Stimulated activated naive CD4-positive, alpha-beta T cell treated with Interleukin-2 at 50 U/mL for 16 hours (primary cell): ENCODE measurements around the gene ZNF467.

Experiments used
- DNase-seq: peaks from one replicate; lab custom pipeline; 2025; lab: John Stamatoyannopoulos, UW

Gene ZNF467, protein sequence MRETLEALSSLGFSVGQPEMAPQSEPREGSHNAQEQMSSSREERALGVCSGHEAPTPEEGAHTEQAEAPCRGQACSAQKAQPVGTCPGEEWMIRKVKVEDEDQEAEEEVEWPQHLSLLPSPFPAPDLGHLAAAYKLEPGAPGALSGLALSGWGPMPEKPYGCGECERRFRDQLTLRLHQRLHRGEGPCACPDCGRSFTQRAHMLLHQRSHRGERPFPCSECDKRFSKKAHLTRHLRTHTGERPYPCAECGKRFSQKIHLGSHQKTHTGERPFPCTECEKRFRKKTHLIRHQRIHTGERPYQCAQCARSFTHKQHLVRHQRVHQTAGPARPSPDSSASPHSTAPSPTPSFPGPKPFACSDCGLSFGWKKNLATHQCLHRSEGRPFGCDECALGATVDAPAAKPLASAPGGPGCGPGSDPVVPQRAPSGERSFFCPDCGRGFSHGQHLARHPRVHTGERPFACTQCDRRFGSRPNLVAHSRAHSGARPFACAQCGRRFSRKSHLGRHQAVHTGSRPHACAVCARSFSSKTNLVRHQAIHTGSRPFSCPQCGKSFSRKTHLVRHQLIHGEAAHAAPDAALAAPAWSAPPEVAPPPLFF

DNA sequence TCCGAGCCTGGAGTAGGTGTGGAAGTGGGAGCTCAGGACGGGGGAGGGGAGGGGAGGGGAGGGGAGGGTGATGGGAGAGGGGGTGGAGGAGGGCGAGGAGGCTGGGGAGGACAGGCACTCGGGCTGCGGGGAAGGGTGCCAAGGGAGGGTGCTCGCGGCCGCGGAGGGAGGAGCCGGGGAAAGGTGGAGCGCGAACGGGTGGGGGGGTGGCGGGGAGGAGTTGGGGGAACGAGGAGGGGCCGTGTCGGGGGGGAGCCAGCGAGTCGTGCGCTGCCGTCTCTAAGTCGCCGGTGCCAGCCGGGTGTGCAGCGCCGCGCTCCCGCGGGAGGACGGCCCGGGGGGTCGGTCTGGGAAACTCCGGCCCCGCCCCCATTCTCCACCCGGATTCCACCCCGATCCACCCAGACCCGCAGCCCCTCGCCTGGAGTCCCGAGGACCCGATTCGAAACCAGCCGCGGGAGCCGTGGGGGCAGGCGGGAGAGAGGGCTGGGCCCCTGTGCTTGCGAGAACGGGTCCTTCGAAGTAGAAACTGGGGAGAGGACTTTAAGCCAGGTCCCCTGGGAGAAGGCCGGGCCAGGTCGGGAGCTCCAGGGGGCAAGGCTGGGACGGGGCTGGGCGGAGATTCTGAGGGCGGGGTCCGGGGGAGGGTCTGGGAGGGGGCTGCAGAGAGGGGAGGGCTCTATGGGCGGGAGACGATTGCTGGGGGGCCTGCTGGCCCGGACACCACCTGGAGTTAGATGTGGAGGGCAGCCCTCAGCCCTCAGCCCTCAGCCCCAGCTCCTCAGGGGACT lies at the start of gene ZNF467:
ZNF467 (minus strand) TSS at position 143 of the 791 bp plus-strand sequence. CDS start 2,556 bp downstream, outside the sequence.
- peak; percentile 45 for DNase-seq

DNA sequence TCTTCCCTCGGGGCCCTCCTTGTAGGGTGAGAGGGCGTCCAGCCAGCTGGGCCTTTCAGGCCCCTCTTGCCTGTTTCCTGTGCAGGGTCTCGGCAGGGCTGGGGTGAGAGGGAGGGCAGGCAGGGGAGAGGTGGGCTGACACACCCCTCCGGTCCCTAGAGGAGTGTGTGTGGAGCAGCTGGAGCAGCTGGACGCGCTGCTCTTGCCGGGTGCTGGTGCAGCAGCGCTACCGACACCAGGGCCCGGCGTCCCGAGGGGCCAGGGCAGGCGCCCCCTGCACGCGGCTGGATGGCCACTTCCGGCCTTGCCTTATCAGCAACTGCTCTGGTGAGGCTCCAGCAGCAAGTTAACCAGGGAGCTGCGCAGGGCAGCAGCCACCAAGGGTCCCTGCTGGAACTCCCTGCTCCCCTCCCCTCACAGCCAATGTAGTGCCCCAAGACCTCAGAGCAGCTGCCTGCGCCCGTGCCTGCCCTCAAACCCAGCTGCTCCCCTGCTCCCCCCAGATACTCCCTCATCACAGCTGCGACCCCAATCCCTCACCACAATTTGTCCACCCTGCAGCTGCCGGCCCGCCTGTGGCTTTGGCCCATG lies 49.1 kb upstream of the ZNF467 start:
- no peak for DNase-seq

DNA sequence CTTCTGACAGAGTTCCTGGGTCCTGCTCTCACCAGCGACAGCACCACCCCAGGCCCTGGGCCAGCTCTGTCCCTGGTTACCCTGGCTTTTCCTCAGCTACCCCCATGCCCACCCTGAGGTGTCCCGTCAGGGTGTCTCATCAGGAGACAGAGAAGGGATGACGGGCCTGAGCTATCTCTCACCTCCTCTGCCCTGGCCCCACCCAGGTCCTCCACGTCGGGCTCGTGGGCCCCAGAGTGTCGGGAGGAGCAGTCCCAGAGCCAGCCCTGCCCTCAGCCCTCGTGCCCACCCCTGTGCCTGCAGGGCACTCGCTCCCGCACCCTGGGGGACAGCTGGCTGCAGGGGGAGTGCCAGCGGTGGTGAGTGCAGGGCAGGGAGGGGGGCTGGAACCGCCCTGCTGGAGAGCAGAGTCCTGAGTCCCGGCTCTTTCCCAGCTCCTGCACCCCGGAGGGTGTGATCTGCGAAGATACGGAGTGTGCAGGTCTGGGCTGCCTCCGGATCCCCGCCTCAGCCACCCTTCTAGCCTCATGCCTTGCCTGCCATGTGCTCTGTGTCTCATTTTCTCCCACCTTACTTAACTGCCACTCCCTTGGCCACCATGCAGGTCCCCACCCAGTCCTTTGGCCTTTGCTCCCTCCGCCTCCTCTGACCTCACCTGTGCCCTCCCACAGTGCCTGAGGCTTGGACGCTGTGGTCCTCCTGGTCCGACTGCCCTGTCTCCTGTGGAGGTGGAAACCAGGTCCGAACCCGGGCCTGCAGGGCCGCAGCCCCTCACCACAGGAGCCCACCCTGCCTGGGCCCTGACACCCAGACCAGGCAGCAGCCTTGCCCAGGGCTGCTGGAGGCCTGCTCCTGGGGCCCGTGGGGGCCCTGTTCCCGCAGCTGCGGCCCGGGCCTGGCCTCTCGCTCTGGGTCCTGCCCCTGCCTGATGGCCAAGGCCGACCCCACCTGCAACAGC lies 48.1 kb upstream of the ZNF467 start:
- no peak for DNase-seq

DNA sequence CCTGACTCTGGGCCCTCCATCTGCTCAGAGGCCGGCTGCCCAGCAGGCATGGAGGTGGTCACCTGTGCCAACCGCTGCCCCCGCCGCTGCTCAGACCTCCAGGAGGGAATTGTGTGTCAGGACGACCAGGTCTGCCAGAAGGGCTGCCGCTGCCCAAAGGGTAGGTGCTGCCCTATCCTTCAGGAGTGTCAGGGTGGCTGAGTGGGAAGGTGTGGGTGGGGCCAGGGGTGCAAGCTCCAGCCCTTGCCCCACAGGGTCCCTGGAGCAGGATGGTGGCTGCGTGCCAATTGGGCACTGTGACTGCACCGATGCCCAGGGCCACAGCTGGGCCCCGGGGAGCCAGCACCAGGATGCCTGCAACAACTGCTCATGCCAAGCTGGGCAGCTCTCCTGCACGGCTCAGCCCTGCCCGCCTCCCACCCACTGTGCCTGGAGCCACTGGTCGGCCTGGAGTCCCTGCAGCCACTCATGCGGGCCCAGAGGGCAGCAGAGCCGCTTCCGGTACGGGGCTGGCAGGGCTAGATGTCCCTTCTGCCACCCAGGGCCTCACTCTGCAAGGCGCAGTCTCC lies 47.3 kb upstream of the ZNF467 start:
- DNase-seq = no peak

DNA sequence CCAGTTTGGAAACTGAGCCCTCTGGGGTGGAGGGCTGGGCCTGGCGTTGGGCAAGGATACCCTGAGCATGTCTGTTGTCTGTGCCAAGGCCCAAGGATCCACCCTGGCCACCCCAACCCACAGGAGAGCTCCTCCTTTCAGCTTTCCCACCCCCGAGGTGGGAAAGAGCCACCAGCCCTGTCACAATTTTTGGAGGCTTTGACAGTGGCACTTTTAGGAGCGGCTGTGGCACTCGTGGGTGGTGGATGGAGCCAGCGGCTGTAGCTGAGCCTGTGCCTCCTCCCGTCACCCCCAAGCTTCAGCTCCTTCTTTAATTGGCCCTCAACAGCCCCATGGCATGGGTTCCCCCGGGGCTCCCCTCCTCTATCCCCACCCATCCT lies 46.6 kb upstream of the ZNF467 start:
- no peak for DNase-seq

DNA sequence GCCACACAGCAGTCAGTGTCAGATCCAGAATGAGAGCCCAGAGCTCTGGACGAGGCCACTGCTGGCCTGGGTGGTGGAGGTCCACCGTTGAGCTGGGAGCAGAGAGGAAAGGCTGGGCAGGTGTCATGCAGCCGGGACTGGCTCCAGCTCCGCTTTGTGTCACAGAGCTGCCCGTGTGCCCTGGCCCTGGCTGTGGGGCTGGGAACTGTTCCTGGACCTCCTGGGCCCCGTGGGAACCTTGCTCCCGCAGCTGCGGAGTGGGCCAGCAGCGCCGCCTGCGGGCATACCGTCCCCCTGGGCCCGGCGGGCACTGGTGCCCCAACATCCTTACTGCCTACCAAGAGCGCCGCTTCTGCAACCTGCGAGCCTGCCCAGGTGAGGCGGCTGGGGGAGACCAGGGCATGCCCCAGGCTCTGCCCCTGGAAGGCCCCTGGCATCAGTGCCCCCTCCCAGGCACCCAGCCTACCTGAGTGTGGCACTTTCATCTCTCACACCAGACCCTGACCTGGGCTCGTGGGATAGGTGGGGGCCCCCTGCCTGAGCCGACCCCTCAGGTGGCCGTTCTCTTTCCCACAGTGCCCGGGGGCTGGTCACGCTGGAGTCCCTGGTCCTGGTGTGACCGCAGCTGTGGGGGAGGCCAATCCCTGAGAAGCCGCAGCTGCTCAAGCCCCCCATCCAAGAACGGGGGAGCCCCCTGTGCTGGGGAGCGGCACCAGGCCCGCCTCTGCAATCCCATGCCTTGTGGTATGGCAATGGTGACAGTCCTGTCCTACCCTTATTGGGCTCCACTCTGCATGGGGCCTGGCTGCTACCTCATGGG lies 46.0 kb upstream of the ZNF467 start:
- no peak for DNase-seq

DNA sequence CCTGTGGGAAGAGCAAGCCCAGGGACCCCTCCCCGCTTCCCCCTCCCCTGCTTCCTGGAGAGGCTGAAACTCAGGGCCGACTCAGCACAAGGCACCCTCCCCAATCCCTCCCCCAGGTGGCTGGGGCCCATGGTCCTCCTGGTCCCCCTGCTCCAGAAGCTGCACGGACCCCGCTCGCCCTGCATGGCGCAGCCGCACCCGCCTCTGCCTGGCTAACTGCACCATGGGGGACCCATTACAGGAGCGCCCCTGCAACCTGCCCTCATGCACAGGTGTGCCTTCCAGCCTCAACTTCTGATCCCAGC lies 45.1 kb upstream of the ZNF467 start:
- DNase-seq = no peak

DNA sequence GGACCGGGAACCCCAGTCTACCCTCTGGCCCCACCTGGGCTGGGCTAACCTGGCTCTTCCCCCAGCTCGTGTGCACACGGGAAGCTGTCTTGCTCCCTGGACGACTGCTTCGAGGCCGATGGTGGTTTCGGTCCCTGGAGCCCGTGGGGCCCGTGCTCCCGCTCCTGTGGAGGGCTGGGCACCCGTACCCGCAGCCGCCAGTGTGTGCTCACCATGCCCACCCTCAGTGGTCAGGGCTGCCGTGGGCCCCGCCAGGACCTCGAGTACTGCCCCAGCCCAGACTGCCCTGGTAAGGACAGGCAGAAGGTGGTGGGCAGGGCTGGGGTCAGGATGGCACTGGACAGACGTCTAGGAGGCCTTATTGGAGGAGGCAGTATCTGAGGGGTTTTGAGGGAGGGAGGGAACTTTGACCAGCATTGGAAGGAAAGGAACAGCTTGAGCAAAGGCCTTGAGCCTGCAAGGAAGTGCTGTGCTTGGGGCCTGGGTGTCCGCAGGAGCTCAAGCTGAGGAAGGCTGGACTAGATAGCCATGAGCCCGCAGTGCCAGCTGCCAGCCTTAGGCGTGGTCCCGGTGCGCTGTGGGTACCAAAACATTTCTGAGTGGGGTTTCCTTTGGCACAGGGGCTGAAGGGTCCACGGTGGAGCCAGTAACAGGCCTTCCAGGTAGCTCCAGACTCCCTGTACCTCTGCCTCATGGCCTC lies 44.6 kb upstream of the ZNF467 start:
- no peak for DNase-seq

DNA sequence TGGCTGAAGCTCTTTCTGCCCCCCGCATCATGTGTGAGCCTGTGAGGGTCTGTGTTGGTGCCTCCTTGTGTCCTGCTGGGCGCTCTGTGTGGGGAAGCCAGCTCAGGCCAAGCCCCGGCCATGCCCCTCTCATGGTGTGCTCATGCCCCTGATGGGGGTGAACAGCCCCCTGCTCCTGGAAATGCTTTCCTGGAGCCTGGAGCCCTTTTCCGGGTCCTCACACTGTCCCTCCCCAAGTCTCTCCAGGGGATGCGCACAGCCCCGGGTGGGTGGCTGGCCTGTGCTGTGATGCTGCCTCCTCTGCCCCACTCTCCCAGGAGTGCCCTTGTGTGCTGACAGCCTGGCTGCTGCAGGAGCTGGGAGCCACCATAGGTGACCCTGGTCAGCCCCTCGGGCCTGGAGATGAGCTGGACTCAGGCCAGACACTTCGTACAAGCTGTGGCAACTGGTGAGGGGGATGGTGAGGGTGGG lies 43.9 kb upstream of the ZNF467 start:
- no peak for DNase-seq

DNA sequence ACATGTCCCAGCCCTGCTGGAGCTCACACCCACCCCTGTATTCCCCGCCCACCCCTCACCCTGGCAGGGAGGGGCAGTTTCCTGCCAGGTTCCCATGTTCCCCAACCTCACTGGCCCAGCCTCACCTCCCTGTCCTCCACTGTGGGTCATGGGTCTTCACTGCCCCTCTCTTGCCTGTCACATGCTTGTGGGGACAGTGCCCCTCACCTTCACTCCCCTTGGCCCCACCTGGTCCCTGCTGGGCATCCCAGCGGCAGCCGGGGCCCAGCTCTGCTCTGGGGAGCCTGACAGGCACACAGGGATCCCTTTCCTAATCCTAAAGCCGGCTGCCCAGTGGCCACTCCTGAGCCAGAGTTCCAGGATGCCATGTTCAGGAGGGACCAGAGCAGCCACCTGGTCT lies 43.4 kb upstream of the ZNF467 start:
- DNase-seq = no peak

DNA sequence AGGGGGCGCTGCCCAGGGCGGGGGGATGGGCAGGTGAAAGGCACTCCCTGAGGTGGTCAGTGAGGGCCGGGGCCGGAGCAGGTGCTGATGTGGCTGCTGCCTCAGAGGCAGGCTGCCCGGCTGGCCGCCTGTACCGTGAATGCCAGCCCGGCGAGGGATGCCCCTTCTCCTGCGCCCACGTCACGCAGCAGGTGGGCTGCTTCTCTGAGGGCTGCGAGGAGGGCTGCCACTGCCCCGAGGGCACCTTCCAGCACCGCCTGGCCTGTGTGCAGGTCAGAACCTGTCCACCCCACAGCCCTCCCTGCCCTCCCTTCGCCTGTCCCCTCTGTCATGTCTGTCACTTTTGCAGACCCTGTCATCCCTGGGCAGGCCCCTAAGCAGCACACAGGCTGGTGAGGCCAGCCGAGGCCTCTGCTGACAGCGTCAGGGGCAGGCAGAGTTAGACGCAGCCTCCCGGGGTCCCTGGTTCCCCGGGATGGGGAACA lies 42.9 kb upstream of the ZNF467 start:
- DNase-seq = no peak

DNA sequence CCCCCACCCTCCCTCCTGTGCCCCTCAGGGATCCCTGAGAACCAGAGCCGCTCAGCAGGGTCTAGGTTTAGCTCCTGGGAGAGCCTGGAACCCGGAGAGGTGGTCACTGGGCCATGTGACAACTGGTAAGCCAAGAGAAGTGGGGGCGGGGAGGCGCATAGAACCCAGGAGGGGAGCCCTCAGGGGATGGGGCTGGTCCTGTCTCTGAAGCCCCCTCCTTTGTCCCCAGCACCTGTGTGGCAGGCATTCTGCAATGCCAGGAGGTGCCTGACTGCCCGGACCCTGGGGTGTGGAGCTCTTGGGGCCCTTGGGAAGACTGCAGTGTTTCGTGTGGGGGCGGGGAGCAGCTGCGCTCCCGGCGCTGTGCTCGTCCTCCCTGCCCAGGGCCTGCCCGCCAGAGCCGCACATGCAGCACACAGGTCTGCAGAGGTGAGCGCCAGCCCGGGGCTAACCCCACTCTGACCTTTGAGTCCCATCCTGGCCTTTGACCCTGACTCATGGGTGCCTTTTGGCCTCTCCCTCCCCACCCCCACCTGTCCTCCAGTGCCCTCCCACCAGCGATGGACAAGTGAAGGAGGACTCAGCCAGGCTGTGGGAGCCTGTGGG lies 42.4 kb upstream of the ZNF467 start:
- no peak for DNase-seq

DNA sequence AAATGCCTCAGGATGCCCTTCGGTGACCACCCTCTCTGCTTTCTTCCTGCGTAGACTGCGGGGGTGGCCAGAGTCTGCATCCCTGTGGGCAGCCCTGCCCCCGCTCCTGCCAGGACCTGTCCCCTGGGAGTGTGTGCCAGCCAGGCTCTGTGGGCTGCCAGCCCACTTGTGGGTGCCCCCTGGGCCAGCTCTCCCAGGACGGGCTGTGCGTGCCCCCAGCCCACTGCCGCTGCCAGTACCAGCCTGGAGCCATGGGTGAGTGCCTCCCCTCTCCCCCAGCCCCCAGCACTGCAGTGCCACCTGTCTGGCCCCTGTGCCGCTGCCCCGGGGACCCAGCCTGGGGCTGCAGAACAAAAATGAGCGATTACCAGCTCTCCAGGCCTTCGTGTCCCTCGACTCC lies 41.7 kb upstream of the ZNF467 start:
- no peak for DNase-seq

DNA sequence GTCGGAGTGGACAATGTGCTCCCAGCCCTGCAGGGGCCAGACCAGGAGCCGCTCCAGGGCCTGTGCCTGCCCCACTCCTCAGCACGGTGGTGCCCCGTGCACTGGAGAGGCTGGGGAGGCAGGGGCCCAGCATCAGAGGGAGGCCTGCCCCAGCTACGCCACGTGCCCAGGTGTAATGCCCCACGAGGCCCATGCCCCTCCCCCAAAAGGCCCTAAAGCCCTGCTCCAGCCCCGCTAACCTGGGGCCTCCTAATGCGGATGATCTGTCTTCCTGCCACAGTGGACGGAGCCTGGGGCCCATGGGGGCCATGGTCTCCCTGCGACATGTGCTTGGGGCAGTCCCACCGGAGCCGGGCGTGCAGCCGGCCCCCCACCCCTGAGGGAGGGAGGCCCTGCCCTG lies 41.1 kb upstream of the ZNF467 start:
- DNase-seq = no peak

DNA sequence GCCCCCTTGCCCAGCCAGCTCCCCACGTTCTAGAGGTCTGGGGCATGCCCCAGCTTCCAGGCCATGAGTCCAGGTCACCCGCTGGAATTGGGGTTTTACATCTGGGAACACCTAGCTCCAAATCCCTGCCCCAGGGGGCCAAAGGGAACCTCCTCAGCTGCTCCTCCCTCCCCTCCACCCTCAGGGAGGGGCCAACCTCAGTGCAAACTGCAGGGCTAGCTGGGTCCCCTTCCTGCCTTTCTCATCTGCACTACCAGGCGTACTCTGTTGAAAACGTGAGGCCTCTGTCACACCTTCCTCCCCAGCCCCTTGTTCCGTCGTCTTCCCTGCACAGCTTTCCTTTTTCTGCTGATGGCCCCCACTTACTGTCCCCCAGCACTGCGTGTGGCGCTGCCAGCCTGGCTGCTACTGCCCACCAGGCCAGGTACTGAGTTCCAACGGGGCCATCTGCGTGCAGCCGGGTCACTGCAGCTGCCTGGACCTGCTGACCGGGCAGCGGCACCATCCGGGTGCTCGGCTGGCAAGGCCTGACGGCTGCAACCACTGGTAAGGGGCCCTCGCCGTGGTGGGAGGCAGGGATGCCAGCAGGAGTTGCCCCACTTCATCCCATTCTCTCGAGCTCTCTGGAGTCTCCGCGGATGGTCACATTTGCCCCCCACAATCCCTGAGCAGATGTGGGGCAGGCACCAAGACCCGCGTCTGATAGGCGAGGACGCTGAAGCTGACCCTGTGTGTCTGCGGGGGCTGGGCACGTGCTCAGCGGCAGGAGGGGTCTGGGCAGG lies 40.1 kb upstream of the ZNF467 start:
- no peak for DNase-seq

DNA sequence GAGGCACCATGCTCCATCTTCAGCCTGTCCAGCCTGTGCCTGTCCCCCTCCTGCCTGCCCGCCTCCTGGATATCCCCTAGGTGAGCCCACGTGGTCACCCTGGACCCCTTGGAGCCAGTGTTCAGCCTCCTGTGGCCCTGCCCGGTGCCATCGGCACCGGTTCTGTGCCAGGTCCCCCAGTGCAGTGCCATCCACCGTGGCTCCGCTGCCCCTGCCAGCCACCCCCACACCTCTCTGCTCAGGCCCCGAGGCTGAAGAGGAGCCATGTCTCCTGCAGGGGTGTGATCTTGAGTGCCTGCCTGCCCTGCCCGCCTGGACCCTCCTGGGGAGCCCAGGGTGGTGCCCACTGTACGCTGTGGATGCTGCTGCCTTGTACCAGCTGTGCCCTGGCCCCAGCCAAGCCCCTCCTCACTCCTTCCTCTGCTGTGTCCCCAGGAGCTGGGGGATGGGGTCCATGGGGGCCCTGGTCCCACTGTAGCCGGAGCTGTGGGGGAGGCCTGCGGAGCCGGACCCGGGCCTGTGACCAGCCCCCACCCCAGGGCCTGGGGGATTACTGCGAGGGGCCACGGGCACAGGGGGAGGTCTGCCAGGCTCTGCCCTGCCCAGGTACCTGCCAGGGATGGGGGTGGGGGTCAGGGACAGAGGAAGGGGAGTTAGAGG lies 38.6 kb upstream of the ZNF467 start:
- DNase-seq = no peak

DNA sequence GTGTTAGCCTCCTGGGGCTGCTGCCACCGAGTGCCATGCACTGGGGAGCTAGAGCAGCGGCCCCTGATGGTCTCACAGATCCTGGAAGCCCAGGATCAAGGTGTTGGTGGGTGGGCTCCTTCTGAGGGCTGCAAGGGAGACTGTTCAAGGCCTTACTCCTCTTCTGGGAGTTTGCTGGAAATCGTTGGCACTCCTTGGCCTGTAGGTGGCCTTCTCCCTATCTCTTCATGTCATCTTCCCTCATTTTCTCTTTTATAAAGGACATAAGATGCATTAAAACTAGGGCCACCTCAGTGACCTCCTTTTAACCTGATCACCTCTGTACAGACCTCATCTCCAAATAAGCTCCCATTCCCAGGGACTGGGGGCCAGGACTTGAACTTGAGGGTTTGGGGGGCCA lies 37.8 kb upstream of the ZNF467 start:
- DNase-seq = no peak

DNA sequence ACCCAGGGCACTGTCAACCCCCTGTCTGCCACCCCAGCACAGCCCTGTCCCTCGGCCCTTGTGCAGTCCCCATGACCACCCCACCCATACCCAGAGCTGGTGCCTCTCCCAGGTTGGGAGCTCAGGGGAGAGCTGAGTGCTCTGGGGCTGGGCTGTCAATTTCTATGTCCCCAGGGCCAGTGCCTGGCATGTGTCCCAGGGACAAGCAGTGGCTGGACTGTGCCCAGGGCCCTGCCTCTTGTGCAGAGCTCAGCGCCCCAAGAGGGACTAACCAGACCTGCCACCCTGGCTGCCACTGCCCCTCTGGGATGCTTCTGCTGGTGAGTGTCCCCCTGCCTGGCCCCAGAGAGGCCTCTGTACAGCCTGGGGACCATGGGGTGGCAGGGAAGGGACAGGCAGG lies 35.8 kb upstream of the ZNF467 start:
- DNase-seq = no peak
